ENCODE results near the gene SELP. TPM values are rescaled to one million over a fixed set of nuclear protein-coding genes. Genes with fewer than 3 reads are reported as not detected.

Gene SELP
- total RNA-seq, 1 experiment from 2014 or later, result not detected

DNA sequence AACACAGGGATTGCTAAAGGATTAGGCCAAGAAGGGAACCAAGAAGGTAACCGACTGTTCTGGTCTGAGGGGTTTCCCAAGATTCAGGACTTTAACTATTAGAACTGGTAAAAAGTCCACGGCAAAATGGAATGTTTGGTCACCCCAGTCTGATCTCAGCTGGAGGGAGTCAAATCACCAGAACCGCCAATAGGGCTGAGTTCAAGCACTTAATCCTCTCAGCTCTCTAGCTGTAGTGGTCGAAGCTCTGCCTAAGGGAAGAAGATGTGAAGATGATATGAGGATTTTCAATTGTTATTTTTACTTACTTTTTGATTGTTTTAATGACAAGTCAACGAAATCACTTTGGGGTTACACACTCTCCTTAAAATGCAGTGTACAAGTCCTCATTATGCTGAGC lies 72.8 kb downstream of the SELP start:
- Histone ChIP-seq H4K8ac (replicated peaks; ENCODE audit: insufficient read length, low read depth, low read length) (no peak overlapping the region), H3K9ac (ENCODE audit: extremely low read depth, insufficient read length, low read length) (no peak overlapping the region), H2BK15ac (ENCODE audit: low read depth, low read length) (no peak overlapping the region), H3K18ac (ENCODE audit: insufficient read length, low read depth, low read length) (no peak overlapping the region), H3K56ac (ENCODE audit: insufficient read length, low read depth, low read length) (no peak overlapping the region), H3K4me1 (ENCODE audit: insufficient read depth, low read length) (no peaks in the 10 kb centered on the region), H3K23ac (ENCODE audit: insufficient read length, low read depth, low read length) (no peak overlapping the region), H2AK5ac (ENCODE audit: insufficient read length, low read length) (no peak overlapping the region), H3K4me2 (ENCODE audit: insufficient read depth, insufficient read length, low read length) (no peak overlapping the region), H3K79me2 (ENCODE audit: insufficient read depth, low read length) (no peaks in the 10 kb centered on the region), H2BK12ac (ENCODE audit: insufficient read length, low read depth, low read length) (no peak overlapping the region), H3K4ac (ENCODE audit: low read depth, low read length) (no peak overlapping the region), H3K23me2 (ENCODE audit: insufficient read length, low read depth, low read length, poor library complexity, severe bottlenecking) (no peaks in the 10 kb centered on the region), H3K27me3 (ENCODE audit: insufficient read depth, low read length) (no peaks in the 10 kb centered on the region), H2BK120ac (ENCODE audit: low read depth, low read length, poor library complexity, severe bottlenecking) (no peak overlapping the region), H4K20me1 (ENCODE audit: control insufficient read depth, insufficient read depth, insufficient read length) (no peaks in the 10 kb centered on the region), H3K14ac (ENCODE audit: insufficient read depth, low read length) (no peak overlapping the region), H4K91ac (ENCODE audit: insufficient read length, low read depth, low read length) (no peak overlapping the region), H2AFZ (ENCODE audit: low read length) (no peak overlapping the region), H2BK20ac (ENCODE audit: low read depth, low read length, poor library complexity, severe bottlenecking) (no peak overlapping the region), H3K9me3 (ENCODE audit: control insufficient read depth, low read depth, low read length) (no peaks in the 10 kb centered on the region), H4K5ac (ENCODE audit: insufficient read length, low read depth, low read length) (no peak overlapping the region), H2BK5ac (ENCODE audit: insufficient read length, low read length) (no peak overlapping the region), H3K79me1 (ENCODE audit: insufficient read depth, low read depth, low read length, poor library complexity, severe bottlenecking) (no peaks in the 10 kb centered on the region), H3T11ph (ENCODE audit: low read length) (no peak overlapping the region), H3K27ac (ENCODE audit: insufficient read length, low read depth, low read length) (no peak overlapping the region)
- Mint-ChIP-seq H3K9me3 (no peaks in the 10 kb centered on the region), H3K4me1 (peaks cover 15 to 22% of the 10 kb centered on the region in 2 experiments), H3K4me3 (no peak overlapping the region), H3K27ac (no peak overlapping the region), H3K36me3 (ENCODE audit: insufficient read depth in 1 of 3, low read depth in 3 of 3) (no peaks in the 10 kb centered on the region), H3K27me3 (ENCODE audit: low read depth) (no peaks in the 10 kb centered on the region)
- no CpG with 5 or more reads among the region's 5 CpGs for WGBS (ENCODE audit: extremely low coverage, insufficient read length, low lambda C conversion rate)
- DNase-seq, result no peak
- no peak for TF ChIP-seq CTCF (conservative IDR thresholded peaks at IDR 0.05)

Measured in H9 (cell line).